WI38 (cell line): ENCODE data around the gene GJA9.

Experiments
- H3K4me3 ChIP-seq: 2 replicates; pipeline ENCODE4 v1.5.1; 2011; ENCODE audit warnings: low read depth, mild to moderate bottlenecking, control low read depth, low read length
- CTCF ChIP-seq: IDR thresholded peaks from 2 replicates; pipeline ENCODE4 v1.5.1; 2012; ENCODE audit warnings: low read depth, mild to moderate bottlenecking, control low read depth, low read length

Gene GJA9

GRCh38 chr1:38881487-38881886 lies at the start of gene GJA9:
Gene GJA9 (minus strand): TSS chr1:38881587. CDS start chr1:38876098, 5,489 bp downstream.
- TF ChIP-seq CTCF: no peak

GRCh38 chr1:38929476-38929875 lies 48.1 kb upstream of the GJA9 start:
- no peak for TF ChIP-seq CTCF
- no peak overlapping the region for H3K4me3 ChIP-seq

More at GRCh38 chr1:38881487-38881886, at the start of gene GJA9:
- no peak within 1 kb of the TSS for H3K4me3 ChIP-seq

- no peak for TF ChIP-seq CTCF
- H3K4me3 ChIP-seq: no peak overlapping the region
Measured at GRCh38 chr1:38929054-38929453, 47.7 kb upstream of the GJA9 start.

GRCh38 chr1:38926091-38926490 lies 44.7 kb upstream of the GJA9 start:
- no peak for TF ChIP-seq CTCF
- H3K4me3 ChIP-seq: no peak overlapping the region

GRCh38 chr1:38925391-38925790 lies 44.0 kb upstream of the GJA9 start:
- TF ChIP-seq CTCF: no peak
- no peak overlapping the region for H3K4me3 ChIP-seq

GRCh38 chr1:38923607-38924006 lies 42.2 kb upstream of the GJA9 start:
- no peak overlapping the region for H3K4me3 ChIP-seq
- TF ChIP-seq CTCF: no peak

GRCh38 chr1:38919130-38919529 lies 37.7 kb upstream of the GJA9 start:
- TF ChIP-seq CTCF: no peak
- H3K4me3 ChIP-seq: no peak overlapping the region
